ENCODE results near the gene IFNL2. TPM values are rescaled to one million over a fixed set of nuclear protein-coding genes. Genes with fewer than 3 reads are reported as not detected.
"Not testable (repeated sequence)": the region's sequence is repeated elsewhere in the genome, so short reads cannot be mapped to it uniquely, and the experiment has no call there.

IFNL2 gene
- total RNA-seq, 1 donor from 2014 or later: not detected

DNA sequence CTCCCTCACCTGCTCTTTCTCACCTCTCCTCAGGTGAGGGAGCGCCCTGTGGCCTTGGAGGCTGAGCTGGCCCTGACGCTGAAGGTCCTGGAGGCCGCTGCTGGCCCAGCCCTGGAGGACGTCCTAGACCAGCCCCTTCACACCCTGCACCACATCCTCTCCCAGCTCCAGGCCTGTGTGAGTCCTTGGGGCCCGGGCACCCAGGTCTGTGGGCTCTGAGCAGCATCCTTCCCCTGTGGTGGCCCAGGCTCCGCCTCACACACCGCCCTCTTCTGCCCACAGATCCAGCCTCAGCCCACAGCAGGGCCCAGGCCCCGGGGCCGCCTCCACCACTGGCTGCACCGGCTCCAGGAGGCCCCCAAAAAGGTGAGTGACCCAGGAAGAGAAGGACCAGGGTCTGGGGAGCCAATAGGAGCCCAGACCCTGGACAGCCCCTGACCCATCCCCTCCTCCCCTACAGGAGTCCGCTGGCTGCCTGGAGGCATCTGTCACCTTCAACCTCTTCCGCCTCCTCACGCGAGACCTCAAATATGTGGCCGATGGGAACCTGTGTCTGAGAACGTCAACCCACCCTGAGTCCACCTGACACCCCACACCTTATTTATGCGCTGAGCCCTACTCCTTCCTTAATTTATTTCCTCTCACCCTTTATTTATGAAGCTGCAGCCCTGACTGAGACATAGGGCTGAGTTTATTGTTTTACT, 29.9 kb downstream of the IFNL2 start:
- no peak for DNase-seq

DNA sequence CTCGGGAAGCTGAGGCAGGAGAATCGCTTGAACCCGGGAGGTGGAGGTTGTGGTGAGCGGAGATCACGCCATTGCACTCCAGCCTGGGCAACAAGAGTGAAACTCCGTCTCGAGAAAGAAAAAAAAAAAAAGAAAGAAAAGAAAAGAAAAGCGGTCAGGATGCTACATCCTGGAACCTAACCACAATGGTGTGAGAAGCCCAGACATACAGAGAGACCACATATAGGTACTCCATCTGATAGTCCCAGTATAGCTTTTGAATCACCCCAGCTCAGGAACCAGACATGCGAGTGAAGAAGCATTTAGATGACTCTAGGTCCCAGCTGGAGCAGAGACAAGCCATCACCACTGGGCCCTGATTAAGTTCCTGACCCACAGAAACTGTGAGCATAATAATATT, 31.2 kb downstream of the IFNL2 start:
- DNase-seq: no peak

DNA sequence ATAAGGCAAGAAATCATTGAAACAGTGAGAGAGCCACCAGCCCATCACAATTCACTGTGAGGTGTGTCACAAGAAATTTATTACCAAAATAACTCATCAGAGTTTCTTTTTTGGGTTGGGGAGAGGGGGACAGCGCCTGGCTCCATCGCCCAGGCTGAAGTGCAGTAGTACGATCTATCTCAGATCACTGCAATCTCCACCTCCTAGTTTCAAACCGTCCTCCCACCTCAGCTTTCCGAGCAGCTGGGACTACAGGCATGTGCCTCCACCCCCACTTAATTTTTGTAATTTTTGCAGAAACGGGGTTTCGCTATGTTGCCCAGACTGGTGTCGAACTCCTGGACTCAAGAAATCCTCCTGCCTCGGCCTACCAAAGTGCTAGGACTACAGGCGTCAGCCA, 31.6 kb downstream of the IFNL2 start:
- no peak for DNase-seq

DNA sequence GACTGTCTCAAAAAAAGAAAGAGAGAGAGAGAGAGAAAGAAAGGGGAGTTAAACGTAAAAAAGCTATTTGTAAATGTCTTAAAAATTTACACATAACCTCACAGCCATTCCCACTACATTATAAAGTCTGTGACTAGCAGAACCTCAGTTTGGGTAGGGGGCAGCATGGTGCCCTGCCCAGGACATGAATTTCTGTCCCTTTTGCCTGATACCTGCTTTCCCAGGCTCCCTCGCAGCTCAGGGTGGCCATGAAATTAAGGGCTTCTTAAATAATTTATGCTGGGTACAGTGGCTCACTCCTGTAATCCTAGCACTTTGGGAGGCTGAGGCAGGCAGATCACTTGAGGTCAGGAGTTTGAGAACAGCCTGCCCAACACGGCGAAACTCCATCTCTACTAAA, 32.8 kb downstream of the IFNL2 start:
- DNase-seq: no peak

DNA sequence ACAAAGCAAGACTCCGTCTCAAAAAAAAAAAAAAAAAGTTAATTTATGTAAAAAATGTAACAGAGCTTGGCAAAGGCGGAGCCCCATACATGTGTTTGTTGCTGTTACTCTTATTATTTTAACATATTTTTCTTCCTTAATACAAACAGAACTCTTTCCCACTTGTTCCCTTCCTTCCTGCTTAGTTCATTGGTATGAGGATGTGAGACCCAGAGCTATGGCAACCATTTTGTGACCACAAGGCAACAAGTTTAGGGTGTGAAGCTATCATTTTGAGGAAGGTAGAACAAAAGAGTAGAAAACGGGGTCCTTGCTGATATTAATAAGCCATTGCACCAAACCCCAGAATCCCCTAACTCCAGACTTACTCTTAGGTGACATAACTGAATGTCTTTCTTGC, 33.4 kb downstream of the IFNL2 start:
- DNase-seq: no peak

DNA sequence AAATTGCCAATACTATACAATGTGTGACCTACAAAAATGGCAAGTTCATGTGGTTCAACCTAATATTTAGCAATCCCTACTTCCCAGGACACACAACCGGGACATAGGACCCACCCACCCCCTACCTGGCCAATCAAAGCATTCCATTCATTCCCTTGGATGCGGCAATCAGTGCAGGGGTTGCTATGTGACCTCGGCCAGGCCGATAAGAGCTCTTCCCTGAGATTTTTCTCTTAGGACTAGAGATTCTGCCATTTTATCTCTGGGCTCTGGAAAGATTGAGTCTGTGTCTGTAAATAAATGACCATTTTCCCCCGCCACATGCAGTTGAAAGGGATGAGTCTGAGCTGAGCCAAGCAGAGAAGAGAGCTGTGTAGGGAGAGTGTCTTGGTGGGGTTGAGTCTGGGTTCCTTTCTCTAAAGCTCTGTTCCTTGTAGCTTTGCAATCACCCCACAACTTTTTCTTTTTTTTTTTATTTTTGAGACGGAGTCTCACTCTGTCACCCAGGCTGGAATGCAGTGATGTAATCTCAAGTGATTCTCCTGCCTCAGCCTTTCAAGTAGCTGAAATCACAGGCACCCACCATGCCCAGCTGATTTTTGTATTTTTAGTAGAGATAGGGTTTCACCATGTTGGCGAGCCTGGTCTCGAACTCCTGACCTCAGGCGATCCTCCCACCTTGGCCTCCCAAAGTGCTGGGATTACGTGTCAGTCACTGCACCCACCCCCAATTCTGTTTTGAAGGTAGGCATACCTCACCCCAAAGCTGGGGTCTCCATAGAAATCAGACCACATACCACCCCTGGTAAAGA, 35.4 kb downstream of the IFNL2 start:
- no peak for DNase-seq

DNA sequence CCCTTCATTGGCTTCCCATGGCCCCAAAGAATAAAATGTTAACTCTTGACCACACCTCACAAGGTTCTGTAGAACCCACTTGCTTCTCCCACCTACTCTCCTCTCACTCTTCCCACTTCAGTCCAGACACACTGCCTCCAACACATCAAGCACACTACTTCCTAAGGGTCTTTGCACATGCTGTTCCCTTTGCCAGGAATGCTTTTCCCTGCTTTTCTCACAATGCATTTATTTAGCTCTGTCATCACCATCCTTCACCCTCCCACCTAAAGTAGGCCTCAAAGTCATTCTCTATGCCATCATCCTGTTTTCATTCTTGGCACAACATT, 36.0 kb downstream of the IFNL2 start:
- no peak for DNase-seq

DNA sequence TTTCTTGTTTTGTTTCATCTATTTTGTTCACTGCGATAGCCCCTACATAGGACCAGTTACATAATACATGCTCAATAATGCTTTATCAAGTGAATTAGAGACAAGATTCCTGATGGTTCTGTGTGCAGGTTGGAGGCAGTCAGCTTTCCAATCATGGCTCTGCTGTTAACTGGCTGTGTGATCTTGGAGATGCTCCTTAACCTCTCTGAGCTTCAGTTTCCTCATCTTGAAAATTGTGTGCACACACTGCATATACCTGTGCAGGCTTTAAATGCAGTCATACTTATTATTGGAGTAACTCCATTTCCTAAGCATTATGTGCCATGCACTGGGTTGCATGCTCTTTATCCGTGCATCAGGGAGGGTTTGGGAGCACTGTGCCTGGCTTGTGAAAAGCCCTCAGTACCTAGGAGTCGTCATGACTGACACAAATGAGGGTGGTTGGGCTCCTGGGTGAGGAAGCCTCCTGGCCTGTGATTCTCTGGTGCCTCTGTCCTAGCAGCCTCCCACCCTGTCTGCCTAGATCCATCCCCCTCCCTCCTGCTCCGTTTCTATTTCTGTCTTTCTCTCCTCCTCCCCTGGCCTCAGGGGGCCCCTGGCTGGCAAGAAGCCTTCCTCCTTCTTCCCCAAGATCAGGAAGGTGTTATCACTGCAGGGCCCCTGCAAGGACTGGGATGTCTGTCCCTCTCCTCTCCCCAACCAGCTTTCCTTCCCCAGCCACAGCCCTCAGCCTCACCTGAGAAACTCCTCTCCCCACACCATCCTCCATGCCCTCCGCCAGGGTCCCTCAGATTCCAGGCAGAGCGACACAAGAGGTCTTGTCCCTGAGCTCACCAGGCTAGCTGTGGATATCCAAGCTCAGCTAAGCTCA, 36.7 kb downstream of the IFNL2 start:
- DNase-seq: no peak

DNA sequence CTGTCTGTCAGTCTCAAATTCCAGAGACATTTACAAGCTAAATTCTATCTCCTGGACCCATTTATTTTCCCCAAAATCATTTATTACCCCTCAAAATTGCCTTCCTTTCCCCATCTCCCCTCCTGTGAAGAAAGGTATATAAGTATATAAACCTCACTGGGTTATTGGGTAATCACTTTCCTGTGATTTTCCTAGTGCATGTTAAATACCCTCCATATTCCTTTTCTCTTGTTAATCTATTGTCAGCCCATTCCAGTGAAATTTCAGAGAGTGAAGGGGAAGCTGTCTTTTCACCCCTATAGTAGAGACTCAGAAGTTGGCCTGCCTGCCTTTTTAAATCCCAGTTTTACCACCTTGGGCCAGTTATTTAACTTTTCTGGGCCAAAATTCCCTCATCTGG, 37.9 kb downstream of the IFNL2 start:
- no peak for DNase-seq

DNA sequence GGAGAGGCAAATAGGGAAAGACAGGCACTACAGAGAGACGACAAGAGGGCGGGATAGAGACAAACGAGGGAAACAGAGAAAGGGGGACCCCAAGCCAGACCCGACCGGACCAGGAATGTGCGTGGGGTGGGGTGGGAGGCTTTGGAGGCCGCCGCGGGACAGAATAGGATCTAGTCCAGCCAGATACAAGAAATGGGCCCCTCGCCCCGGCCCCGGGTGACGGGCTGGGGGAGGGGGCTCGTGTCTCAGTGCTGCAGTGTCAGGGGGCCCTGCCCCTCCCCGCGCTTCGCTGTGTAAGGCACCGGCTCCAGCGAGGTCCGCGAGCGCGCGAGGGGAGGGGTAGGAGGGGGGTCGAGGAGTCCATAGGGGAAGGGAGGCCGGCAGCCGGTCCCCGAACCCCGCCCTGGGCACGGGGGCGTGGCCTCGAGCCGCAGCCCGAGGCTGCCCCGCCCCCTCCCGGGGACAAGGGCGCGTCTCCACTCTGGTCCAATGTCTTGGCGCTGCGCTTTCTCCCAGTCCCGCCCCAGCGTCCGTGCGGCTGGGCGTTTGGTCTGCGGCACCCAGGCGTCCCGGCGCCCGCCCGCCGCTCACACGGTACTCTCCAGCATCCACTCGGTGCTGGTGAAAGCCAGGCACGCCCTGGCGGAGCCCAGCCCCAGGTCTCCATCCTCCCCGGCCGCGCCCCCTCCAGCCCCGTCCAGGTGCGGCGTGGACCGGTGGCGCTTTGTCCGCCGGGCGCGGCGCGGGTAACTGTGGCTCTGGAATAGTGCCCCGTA, 39.0 kb downstream of the IFNL2 start:
- DNase-seq: no peak

DNA sequence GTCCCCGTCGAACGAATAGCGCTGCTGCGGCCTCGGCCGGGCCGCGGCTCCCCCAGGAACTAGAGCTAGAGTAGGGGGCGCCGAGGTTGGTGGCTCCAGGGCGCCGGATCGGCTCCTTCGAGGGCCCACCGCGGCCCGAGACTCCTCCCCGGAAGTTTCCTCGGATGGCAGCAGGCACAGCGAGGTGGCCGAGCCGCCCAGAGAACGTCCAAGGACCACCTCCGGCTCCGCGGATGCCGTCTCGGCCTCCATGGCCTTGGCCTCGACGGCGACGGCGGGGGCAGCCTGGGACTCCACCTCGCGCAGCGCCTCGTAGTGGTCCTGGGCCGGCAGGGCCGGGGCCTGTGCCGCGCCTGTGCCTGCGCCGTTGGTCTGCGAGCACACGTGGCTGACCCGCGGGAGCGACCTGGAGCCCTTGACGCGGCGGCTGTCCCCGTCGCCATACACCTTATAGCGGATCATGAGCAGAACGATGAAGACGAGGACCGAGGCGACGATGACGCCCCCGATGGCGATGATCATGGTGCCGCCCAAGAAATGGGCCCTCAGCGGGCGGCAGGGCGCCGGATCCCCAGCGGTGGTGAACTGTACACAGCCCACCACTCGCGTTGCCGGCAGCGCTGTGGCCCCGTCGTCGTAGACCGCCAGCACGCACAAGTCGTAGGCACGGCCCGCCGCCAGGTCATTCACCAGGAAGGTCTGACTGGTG, 39.8 kb downstream of the IFNL2 start:
- DNase-seq: no peak

DNA sequence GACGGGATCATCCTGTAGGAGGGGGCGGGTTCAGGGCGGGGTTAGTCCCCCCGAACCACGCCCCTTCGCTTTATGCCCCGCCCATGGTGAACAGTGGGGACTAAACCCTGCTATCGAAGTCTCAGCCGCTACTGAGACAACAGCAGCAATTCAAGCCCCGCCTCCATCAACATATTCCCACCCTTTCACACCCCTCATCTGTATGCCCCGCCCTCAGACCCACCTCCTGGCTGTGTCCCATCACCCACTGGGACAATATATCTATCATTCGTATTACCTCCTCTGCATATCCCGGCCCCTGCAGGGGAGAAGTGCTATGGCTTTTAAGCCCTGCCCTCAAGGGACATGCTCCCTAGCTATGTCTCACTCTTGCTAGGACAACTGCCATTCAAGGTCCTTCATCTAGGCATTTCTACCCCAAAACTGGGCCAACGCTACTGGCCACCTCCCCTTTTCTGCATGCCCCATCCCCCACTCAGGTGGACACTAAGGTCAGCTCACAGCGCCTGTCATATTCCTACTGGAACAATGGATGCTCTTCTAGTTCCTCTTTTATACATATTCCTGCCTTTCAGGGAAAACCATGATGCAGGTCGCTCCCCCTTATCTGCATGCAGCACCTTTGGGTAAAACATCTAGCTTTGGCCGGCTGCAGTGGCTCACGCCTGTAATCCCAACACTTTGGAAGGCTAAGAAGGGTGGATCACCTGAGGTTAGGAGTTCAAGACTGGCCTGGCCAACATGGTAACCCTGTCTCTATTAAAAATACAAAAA, 40.5 kb downstream of the IFNL2 start:
- DNase-seq: no peak

DNA sequence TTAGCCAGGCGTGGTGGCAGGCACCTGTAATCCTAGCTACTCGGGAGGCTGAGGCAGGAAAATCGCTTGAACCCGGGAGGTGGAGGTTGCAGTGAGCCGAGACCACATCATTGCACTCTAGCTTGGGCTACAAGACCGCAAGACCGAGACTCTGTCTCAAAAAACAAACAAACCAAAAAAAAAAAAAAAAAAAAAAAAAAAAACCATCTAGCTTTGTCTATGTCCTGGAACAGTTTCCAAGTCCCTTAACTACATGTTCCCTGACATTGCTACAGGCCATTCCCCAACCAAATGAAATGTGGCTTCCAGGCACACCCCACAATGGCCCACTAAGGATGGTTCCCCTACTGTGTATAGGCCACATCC, 41.1 kb downstream of the IFNL2 start:
- not testable (repeated sequence) for DNase-seq

DNA sequence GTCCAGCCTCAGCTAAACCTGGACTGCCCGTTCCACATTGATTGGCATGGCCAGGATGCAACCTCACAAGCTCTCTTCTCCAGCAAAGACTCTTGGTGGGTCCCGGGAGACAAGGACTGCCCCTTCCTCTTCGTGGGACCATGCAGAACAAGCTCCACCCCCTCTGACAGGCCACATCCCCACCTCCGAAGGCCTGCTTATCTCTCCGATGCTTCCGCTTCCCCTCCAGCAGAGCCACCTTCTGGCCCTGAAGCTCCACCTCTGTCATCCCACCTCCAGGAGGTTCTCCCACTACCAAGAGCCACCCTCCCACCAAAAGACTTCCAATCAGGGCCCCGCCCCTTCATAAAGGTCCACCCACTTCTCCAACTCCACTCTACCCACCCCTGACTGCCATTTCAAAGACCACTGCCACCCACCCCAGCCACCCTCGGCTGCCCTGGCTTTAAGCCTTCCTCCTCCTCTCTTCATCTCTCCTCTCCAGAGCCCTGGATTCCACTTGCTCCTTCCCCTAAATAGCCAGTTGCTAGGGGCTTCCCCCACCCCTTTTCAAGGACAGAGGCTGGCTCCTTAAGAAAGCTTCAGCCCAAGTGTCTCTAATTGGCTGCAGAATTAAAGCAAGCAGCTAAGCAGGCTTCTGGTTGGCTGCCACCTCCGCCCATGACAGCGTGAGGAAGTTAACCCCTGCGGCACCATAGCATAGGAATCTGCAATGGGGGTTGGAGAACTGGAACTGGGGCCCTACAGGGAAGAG, 42.5 kb downstream of the IFNL2 start:
- no peak for DNase-seq

DNA sequence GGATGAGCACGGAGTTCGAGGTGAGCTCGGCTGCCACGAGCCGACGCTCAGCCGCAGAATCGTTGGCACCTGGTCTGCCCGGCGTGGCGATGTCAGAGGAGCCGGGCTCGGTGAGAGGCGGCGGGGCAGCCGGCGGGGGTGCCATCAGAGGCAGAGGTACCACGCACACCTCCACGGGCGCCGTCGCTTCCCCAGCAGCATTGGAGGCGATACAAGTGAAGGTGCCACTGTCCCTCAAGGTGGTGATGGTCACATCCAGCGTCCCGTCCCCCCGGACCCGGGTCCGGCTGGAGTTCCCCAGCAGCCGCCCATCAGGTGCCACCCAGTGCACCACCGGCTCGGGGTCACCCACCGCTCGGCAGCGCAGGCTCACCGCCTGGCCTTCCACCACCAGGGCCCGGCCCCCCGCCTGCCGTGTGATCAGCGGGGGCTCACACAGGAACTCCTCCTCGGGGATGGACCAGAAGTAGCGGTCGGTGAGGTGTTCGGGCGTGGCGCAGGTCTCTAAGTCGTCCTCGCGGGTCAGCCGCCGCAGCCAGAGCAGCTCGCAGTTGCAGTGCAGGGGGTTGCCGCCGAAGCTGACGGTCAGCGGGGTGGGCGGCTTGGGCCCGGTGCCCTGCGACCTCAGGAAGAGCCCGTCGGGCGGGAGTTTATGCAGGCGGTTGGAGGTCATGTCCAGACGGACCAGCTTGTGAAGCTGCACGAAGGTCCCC, 46.0 kb downstream of the IFNL2 start:
- DNase-seq: no peak

DNA sequence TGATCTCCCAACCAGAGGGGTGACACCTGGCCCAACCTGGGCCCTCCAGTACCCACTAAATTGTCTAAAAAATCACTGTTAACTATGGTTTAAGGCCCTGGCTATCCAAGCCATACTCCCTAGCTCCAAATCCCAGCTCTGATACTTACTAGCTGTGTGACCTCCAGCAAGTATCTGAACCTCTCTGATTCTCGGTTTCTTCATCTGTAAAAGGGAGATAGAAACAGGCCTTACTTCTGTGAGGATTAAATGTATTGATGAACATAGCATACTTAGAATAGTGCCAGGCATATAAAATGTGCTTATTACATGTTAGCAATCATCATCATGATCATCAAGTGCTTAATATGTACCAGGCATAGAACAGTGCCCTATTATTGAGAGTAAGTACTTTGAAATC, 47.7 kb downstream of the IFNL2 start:
- DNase-seq: no peak

DNA sequence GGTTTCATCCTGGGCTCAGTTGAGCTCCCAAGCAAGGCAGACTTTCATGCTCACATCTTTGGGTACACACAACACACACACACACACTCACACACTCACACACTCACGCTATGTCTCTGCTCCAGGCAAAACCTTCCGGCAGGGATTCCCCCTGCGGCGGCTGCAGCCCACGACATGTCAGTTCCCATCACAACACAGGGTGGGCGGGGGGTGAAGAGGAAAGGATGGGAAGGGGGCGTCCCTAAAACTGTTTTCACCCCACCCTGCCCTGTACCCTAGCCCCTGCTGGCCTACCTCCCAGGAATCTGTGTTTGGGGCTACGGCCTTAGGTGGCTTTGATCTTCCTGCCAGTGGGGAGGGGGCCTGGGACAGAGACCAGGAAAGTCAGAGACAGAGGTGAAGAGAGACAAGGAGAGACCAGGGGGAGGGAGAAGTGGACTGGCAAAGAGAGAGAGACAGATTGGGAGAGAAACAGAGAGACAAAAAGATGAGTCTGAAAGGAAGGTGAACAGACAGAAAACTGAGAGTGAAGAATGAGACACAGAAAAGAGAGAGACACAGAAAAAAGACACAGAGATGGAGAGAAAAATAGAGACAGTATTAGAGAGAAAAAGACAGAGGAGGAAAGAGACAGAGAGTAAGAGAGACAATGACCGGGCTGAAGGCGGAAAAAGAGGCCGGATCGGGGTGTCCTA, 48.6 kb downstream of the IFNL2 start:
- DNase-seq: no peak

DNA sequence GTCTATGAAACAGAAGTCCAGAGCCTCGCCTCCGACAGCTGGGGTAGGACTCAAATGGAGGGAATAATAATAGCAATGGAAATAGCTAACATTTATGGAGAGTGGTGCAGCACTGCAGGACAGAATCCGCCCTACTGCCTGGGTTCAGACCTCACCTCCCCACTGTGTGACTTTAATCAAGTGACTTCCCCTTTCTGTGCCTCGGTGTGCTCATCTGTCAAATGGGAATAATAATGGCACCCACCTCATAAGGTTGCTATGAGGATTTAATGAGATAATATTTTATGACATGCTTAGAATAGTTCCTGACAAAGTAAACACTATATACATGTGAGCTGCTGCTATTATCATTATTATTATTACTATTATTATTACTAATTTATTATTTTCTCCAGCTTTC, 49.3 kb downstream of the IFNL2 start:
- no peak for DNase-seq

DNA sequence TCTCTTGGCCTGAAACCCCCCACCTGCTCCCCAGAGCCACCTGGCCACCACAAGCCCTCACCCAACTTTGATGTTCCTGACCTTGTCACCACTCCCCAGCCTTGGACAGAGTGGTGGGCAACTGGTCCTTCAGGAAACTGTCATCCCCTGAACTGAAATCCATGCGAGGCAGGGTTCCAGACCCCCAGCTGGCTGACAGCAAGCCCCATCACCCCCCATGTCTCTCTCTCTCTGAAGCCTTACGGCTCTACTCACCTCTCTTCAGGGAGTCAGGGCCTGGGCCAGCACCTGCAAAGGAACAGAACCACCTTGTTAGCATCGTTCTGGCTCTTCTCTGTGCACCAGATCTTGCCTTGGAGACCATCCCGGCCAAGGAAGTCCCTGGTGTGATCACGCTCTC, 49.9 kb downstream of the IFNL2 start:
- DNase-seq: no peak

Measured in dermis blood vessel endothelial cell (primary cell).